ENCODE results near the gene LRP1B.
"Not testable (repeated sequence)": the region's sequence is repeated elsewhere in the genome, so short reads cannot be mapped to it uniquely, and the experiment has no call there.

Gene LRP1B

DNA sequence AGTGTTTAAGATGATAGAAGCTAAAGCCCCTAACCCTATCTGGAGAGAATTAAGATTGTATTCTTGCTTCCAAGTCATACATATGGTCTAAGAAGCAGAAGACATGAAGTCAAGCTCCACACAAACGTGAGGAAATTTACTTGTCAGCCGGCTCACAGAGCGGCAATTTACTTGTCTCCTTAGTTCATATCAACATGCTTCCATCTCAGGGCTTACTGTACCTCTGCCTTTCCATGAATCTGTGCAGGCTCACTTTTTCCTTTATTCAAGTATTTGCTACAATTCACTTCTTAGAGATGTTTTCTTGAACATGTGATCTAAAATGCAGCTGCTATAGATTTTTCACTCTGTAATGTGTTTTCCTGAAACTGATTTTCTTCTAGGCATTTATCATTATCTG is 1386.4 kb downstream of the LRP1B start:
- DNase-seq = no peak

- no peak for DNase-seq
Observed at GRCh38 chr2:140737006-140737405, 1393.8 kb downstream of the LRP1B start.

DNA sequence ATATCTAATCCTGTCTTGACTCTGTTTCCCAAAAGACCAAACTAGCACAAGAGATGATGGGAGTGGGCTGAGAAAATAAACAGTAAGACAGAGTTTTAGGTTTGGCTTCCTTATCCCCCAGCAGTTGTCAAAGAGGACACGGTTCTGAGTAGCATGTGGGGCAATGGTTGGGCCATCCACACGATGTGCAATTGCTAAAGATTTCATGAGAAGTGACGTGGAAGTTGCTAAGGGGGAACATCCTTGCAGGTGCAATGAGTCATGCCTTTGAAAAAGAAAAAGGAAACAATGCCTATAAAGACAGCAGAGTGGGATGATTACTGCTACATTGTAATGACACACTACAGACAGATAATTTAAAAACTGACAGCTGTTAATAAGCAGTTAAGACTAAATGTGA is 1395.8 kb downstream of the LRP1B start:
- DNase-seq = no peak

- DNase-seq = no peak
Observed at GRCh38 chr2:140718999-140719398, 1411.8 kb downstream of the LRP1B start.

DNA sequence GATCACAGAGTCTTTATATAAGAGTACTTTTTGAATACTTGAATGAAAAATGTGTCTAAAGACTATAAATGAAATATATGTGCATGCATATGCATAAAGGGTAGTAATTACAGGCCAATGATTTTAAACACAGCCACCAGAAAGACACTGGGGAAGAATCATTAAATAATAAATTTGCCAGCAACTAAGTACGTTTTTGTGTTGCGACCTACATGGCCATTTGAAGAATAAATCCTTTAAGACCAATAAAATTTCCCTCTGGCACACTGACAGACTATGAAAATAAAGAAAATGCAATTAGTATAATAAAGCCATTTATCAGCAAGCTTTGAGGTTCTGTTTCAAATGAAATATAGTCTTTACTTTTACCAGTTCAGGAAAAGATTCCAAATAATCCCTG is 1413.3 kb downstream of the LRP1B start:
- DNase-seq = no peak

- DNase-seq = no peak
Observed at GRCh38 chr2:140714586-140714985, 1416.2 kb downstream of the LRP1B start.

GRCh38 chr2:140711867-140712266 is 1418.9 kb downstream of the LRP1B start:
- DNase-seq = no peak

- DNase-seq = no peak
Observed at GRCh38 chr2:140701726-140702125, 1429.1 kb downstream of the LRP1B start.

DNA sequence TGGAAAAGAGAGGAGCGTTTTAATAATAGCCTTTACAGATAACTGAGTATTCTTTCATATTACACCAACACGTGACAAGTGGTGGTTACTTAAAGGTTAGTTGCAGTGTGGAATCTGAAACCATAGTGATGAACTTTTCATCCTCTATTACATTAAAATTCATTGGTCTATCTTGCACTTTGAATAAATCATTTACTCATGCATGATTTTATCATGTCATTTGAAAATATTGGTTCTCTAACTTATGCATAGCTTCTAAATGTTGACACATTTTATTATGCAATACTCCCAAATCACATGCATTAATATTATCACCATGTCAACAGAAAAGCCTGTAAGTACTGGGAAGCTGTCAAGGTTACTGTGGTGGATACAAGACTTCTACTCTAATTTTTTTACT is 1432.2 kb downstream of the LRP1B start:
- no peak for DNase-seq

DNA sequence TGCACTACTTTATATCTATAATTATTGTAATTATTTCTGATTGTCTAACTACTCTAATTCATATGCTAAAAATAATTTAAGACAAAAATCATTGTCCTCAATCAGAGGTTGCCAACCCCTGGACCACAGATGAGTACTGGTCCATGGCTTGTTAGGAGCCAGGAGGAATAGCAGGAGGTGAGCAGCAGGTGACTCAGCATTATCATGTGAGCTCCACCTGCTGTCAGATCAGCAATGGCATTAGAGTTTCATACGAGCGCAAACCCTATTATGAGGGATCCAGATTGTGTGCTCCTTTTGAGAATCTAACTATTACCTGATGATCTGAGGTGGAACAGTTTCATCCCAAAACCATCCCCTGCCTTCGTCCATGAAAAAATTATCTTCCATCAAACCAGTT is 1434.4 kb downstream of the LRP1B start:
- no peak for DNase-seq

- no peak for DNase-seq
Observed at GRCh38 chr2:140695155-140695554, 1435.7 kb downstream of the LRP1B start.

- DNase-seq = no peak
Observed at GRCh38 chr2:140687825-140688224, 1443.0 kb downstream of the LRP1B start.

DNA sequence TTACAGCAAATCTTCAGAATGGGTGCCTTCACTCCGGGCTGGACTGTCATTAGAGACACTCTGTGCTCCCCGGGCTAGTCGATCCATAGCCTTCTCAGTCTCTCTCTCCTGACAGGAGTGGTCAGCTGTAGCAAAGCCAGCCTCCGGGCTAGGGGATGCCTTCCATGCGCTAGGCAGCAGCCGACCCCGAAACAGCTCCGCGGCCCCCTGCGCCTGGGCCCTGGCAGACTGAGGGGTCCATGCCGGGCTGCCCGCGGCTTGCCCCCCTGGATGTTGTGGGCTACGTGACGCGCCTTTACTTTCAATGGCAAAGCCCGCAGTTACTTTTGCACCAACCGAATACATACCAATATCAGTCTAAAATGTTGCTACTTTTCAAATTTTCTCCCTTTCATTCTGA is 1447.2 kb downstream of the LRP1B start:
- DNase-seq = no peak

GRCh38 chr2:140680862-140681261 is 1450.0 kb downstream of the LRP1B start:
- DNase-seq = no peak

- no peak for DNase-seq
Observed at GRCh38 chr2:140679752-140680151, 1451.1 kb downstream of the LRP1B start.

GRCh38 chr2:140669911-140670310 is 1460.9 kb downstream of the LRP1B start:
- DNase-seq = no peak

GRCh38 chr2:140667203-140667602 is 1463.6 kb downstream of the LRP1B start:
- no peak for DNase-seq

DNA sequence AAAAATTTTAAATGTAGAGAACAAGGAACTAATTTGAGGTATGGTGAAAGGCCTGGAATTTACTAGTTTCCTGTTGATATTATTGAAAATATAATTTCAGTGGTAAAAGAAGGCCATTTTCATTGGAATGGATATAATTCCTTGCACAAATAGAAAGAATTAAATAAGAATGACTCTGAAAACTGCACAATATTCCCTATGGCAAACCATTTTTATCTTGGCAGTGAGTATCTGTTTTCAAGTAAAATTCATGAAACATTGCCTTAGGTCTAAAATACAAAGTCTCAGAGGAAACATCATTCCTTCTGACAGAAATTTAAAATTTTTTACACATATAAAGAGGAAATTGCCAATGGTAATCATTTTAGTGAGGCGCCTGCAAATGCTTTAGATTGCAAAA is 1468.3 kb downstream of the LRP1B start:
- DNase-seq = no peak

- no peak for DNase-seq
Observed at GRCh38 chr2:140658760-140659692, 1471.8 kb downstream of the LRP1B start.

GRCh38 chr2:140657657-140658056 is 1473.2 kb downstream of the LRP1B start:
- no peak for DNase-seq

- no peak for DNase-seq
Observed at GRCh38 chr2:140654565-140654964, 1476.3 kb downstream of the LRP1B start.

- no peak for DNase-seq
Observed at GRCh38 chr2:140650825-140651224, 1480.0 kb downstream of the LRP1B start.

GRCh38 chr2:140650134-140650533 is 1480.7 kb downstream of the LRP1B start:
- not testable (repeated sequence) for DNase-seq

DNA sequence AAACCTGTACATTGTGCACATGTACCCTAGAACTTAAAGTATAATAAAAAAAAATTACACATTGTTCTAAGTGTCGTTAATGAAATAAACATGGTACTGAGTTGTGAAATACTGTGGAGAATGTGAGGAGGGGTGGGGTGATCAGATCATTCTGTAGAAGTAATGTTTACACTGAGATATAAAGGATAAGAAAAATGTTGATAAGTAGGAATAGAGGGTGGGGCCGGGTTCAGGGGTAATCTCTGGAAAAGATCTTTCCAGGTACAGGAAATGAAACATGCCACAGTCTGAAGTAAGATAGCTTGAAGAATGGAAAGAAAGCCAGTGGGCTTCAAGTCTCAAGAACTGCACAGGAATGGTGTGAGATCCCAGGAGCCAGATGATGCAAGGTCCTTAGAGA is 1482.4 kb downstream of the LRP1B start:
- DNase-seq = no peak

DNA sequence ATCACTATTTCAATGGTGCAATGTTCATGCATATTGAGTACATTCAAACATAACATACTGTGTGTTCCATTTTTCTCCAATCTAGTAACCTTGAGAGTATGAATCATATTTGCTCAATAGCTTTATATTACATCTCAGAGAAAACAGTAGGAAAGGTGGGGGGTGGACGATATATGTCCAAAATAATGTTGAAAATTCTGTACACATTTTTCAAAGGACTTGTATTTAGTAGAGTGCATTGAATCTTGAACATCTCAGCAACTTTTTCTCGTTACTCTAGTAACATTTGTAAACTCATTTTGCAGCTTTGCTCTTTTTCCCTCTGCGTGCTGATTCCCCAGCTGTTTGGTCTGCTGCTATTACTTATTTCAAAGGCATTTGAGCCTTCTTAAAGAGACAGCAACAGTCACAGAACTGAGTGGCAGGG is 1487.0 kb downstream of the LRP1B start:
- DNase-seq = no peak

Data from activated CD4-positive, alpha-beta T cell treated with anti-CD3 and anti-CD28 coated beads, Interleukin-2, amount 50 U/mL, for 1 hour (primary cell).